Ovary (tissue), 10 donors: ENCODE measurements around the gene ZSCAN10. TPM values are rescaled to one million over a fixed set of nuclear protein-coding genes. Genes with fewer than 3 reads are reported as not detected.

Experiments used
- DNase-seq, 5 donors: peaks; one replicate each; pipeline ENCODE4 v3.0.0-alpha.2; 2019 to 2020
- H3K27ac ChIP-seq, 2 donors: fragments of 200-600 bp; one replicate each; pipeline versions ENCODE4 v1.5.1 to v1.8.0; 2019 to 2022
- H3K27me3 ChIP-seq: fragments of 200-600 bp; one replicate; pipeline ENCODE4 v1.8.0; 2022
- H3K36me3 ChIP-seq: fragments of 200-600 bp; sonication (generic); one replicate; pipeline ENCODE4 v1.5.1; 2019
- H3K4me1 ChIP-seq: one replicate; pipeline ENCODE4 v1.8.1; 2013; ENCODE audit warnings: mild to moderate bottlenecking, moderate library complexity; ENCODE audit not compliant: insufficient read depth
- H3K4me3 ChIP-seq: fragments of 200-600 bp; sonication (generic); one replicate; pipeline ENCODE4 v1.5.1; 2017
- H3K9me3 ChIP-seq, 2 donors: fragments of 200-600 bp in 1 of 2; sonication (generic) in 1 of 2; one replicate each; pipeline versions ENCODE4 v1.5.1 to v1.8.1; 2013 to 2019; ENCODE audit warnings: mild to moderate bottlenecking in 1 of 2, moderate library complexity in 1 of 2
- EP300 ChIP-seq: sonication (generic); formaldehyde crosslinking; IDR thresholded peaks from one replicate; pipeline ENCODE4 v1.6.1; 2017; ENCODE audit warnings: antibody characterized with exemption
- POLR2A ChIP-seq: fragments of 450-650 bp; IDR thresholded peaks from one replicate; pipeline ENCODE4 v1.6.1; 2017; ENCODE audit warnings: antibody characterized with exemption, mild to moderate bottlenecking, moderate library complexity
- WGBS, 3 donors: extraction: QIAGEN DNeasy Blood & Tissue Kit in 1 of 3; methylation state at CpG; one replicate each; pipeline versions ENCODE4 v1.1.5 to v1.1.7; 2013 to 2017; 5-methylcytosine and 5-hydroxymethylcytosine counted together
- intact Hi-C, 4 donors: fragments of 100-400 bp; cut with DNase I; formaldehyde crosslinking; loops; one replicate each; pipeline versions ENCODE4 v1.11.0 to v1.15.1; 2022 to 2023
- long read RNA-seq, 3 donors: library from polyadenylated mRNA in 2 of 3; unstranded in 2 of 3; transcript quantifications; one replicate each; pipeline ENCODE4 v2.0.0 and lab custom pipeline, GENCODE V29; 2021 to 2026
- polyA plus RNA-seq, 2 donors: library from polyadenylated mRNA; stranded (reverse); fragments of 200-250 nt in 1 of 2; fragments of 350-450 nt in 1 of 2; fragmentation: Illumina TruSeq in 1 of 2; extraction: RNeasy Lipid Tissue Mini Kit (QIAGEN cat#74804) in 1 of 2; gene quantifications; one replicate each; pipeline ENCODE4 v1.2.3, GENCODE V29; 2013 to 2014
- total RNA-seq, 7 donors: library from RNA; depleted of rRNA in 2 of 7; stranded (reverse); fragments of >200 nt in 2 of 7; fragmentation: NEBNext Ultra II Directional in 3 of 7; extraction: Animal tissue kit (Norgen Biotek cat#: 25700) in 3 of 7; gene quantifications; one replicate each; pipeline versions ENCODE4 v1.1.0 to v1.2.4, GENCODE V29; 2016 to 2023
- TF ChIP-seq, protein P1 (sequence below), 3 donors: fragments of 450-650 bp in 2 of 3; fragments of 200-600 bp in 1 of 3; IDR thresholded peaks; one replicate each; pipeline versions ENCODE4 v1.5.1 to v1.8.0; 2016 to 2022; ENCODE audit warnings: antibody characterized with exemption in 3 of 3, mild to moderate bottlenecking in 1 of 3
- donor health status: DM: no; HTN: no; CAD: no; lungs with moderate emphysema.
- donor health status: DM: no; HTN: no; CAD: no.
- donor health status: Bipolar disorder and iron deficiency.
- donor health status: DM: yes; HTN: yes; CAD: no.
- donor health status: DM: no; HTN: no; CAD: no.
- donor health status: DM: yes; HTN: yes; CAD: no.

The ZSCAN10 gene
- total RNA-seq, result under 1 TPM in 2 of 7 donors, not detected in 5; 0.47 to 0.69 TPM
- under 1 TPM in 1 of 2 donors, not detected in 1; 0.06 TPM for polyA plus RNA-seq
- long read RNA-seq, donor 1, result 0 reads
- long read RNA-seq, donor 2, partial matches to known transcripts, result 0 of 2 reads
- long read RNA-seq, donor 2, other reads (novel, unspliced or antisense), result 0 of 2 reads
- long read RNA-seq, donor 3, result 0 reads

GRCh38 chr16:3098459-3099394 is at the start of gene ZSCAN10:
TSS of gene ZSCAN10 (minus strand) at chr16:3099294. CDS start at chr16:3092937, 6,357 bp downstream.
- WGBS, 3 donors, result 52 to 71% (median 62%) methylated on average over 21 of the region's 21 CpGs
- Histone ChIP-seq H3K4me1 (peaks cover 2% of the 10 kb centered on the region), H3K36me3 (no peaks in the 10 kb centered on the region), H3K27ac (no peak within 1 kb of the TSS), H3K27me3 (no peaks in the 10 kb centered on the region), H3K4me3 (no peak within 1 kb of the TSS), H3K9me3 (no peaks in the 10 kb centered on the region)
- no peak for TF ChIP-seq EP300
- intact Hi-C loops, result no loop called here
- DNase-seq, result no peak

- TF ChIP-seq POLR2A, result no peak
- TF ChIP-seq EP300, result no peak
- TF ChIP-seq, protein P1, sequence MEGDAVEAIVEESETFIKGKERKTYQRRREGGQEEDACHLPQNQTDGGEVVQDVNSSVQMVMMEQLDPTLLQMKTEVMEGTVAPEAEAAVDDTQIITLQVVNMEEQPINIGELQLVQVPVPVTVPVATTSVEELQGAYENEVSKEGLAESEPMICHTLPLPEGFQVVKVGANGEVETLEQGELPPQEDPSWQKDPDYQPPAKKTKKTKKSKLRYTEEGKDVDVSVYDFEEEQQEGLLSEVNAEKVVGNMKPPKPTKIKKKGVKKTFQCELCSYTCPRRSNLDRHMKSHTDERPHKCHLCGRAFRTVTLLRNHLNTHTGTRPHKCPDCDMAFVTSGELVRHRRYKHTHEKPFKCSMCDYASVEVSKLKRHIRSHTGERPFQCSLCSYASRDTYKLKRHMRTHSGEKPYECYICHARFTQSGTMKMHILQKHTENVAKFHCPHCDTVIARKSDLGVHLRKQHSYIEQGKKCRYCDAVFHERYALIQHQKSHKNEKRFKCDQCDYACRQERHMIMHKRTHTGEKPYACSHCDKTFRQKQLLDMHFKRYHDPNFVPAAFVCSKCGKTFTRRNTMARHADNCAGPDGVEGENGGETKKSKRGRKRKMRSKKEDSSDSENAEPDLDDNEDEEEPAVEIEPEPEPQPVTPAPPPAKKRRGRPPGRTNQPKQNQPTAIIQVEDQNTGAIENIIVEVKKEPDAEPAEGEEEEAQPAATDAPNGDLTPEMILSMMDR (IDR thresholded peaks at IDR 0.05), result no peak
- no peak for DNase-seq
- intact Hi-C loops, result no loop called here
- 89 to 92% (median 90%) methylated on average over 13 of the region's 13 CpGs for WGBS, 3 donors
- H3K4me1 ChIP-seq, result peaks cover 4% of the 10 kb centered on the region
- H3K9me3 ChIP-seq, result no peaks in the 10 kb centered on the region
- no peaks in the 10 kb centered on the region for H3K27me3 ChIP-seq
- no peaks in the 10 kb centered on the region for H3K36me3 ChIP-seq
- H3K4me3 ChIP-seq, result no peak overlapping the region
- H3K27ac ChIP-seq, result no peak overlapping the region
These were observed 49.4 kb upstream of the ZSCAN10 start for GRCh38 chr16:3148256-3149192.

DNA sequence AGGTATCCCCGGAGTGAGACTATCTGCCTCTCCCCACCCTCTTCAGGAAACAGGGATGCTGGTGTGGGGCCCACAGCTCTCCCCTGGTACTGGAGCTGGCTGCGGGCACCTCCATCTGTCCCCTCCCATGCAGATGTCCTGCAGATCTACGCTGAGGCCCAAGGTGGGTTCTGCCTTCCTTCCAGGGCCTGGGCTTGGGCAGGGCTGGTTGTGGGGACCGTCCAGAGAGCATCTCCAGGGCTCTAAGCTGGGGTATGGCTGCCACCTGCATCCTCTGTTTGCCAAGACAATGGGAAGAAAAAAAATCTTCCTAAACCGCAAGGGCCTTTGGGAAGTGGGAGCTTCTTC is 48.6 kb upstream of the ZSCAN10 start:
- no peaks in the 10 kb centered on the region for H3K27me3 ChIP-seq
- H3K27ac ChIP-seq, result no peak overlapping the region
- TF ChIP-seq EP300 (no peak), POLR2A (no peak)
- TF ChIP-seq, protein P1 (IDR thresholded peaks at IDR 0.05), result no peak
- H3K9me3 ChIP-seq, result no peaks in the 10 kb centered on the region
- H3K4me3 ChIP-seq, result no peak overlapping the region
- peaks cover 4% of the 10 kb centered on the region for H3K4me1 ChIP-seq
- intact Hi-C loops, result no loop called here
- no peak for DNase-seq
- no peaks in the 10 kb centered on the region for H3K36me3 ChIP-seq
- WGBS, 3 donors, result 83 to 91% (median 91%) methylated on average over 5 of the region's 5 CpGs

GRCh38 chr16:3147046-3147756 is 48.1 kb upstream of the ZSCAN10 start:
- Histone ChIP-seq H3K27ac (no peak overlapping the region), H3K9me3 (no peaks in the 10 kb centered on the region), H3K4me1 (peaks cover 4% of the 10 kb centered on the region), H3K4me3 (no peak overlapping the region), H3K27me3 (no peaks in the 10 kb centered on the region), H3K36me3 (no peaks in the 10 kb centered on the region)
- intact Hi-C loops, result no loop called here
- DNase-seq, result peak in 2 of 5 donors; percentile 29 to 34
- no peak for TF ChIP-seq POLR2A
- TF ChIP-seq, protein P1 (IDR thresholded peaks at IDR 0.05), result no peak
- TF ChIP-seq EP300, result no peak
- 81 to 89% (median 87%) methylated on average over 16 of the region's 16 CpGs for WGBS, 3 donors
